Hematopoietic multipotent progenitor cell treated with erythropoietin and hydrocortisone succinate and interleukin-3 and kit ligand, for 15 days (in vitro differentiated cells): ENCODE measurements around the gene MIA2.
"Not testable (repeated sequence)": the region's sequence is repeated elsewhere in the genome, so short reads cannot be mapped to it uniquely, and the experiment has no call there.

ENCODE experiments used
- DNase-seq: peaks from one replicate; pipeline ENCODE4 v3.0.0-alpha.2; 2015; ENCODE audit warnings: low spot score

Gene MIA2

GRCh38 chr14:39233680-39234326 lies at the start of gene MIA2:
Gene MIA2 (plus strand): TSS chr14:39233915. CDS start chr14:39234115, 200 bp downstream.
- DNase-seq = no peak

GRCh38 chr14:39184628-39185255 lies 49.0 kb upstream of the MIA2 start:
- no peak for DNase-seq

- no peak for DNase-seq
Observed at GRCh38 chr14:39185256-39186049, 48.3 kb upstream of the MIA2 start.

- no peak for DNase-seq
Observed at GRCh38 chr14:39186941-39187525, 46.7 kb upstream of the MIA2 start.

GRCh38 chr14:39203659-39204606 lies 29.8 kb upstream of the MIA2 start:
- DNase-seq = no peak

- not testable (repeated sequence) for DNase-seq
Observed at GRCh38 chr14:39207430-39207829, 26.3 kb upstream of the MIA2 start.

- DNase-seq = no peak
Observed at GRCh38 chr14:39211109-39211741, 22.5 kb upstream of the MIA2 start.

GRCh38 chr14:39212034-39212433 lies 21.7 kb upstream of the MIA2 start:
- no peak for DNase-seq

GRCh38 chr14:39212693-39213092 lies 21.0 kb upstream of the MIA2 start:
- DNase-seq = no peak

GRCh38 chr14:39217214-39217879 lies 16.4 kb upstream of the MIA2 start:
- no peak for DNase-seq

- DNase-seq = no peak
Observed at GRCh38 chr14:39218171-39218769, 15.4 kb upstream of the MIA2 start.

GRCh38 chr14:39219075-39219499 lies 14.6 kb upstream of the MIA2 start:
- DNase-seq = no peak

GRCh38 chr14:39220473-39220872 lies 13.2 kb upstream of the MIA2 start:
- DNase-seq = not testable (repeated sequence)

- no peak for DNase-seq
Observed at GRCh38 chr14:39228044-39228443, 5.7 kb upstream of the MIA2 start.

- no peak for DNase-seq
Observed at GRCh38 chr14:39228509-39229221, 5.0 kb upstream of the MIA2 start.

GRCh38 chr14:39229222-39229543 lies 4.5 kb upstream of the MIA2 start:
- no peak for DNase-seq

GRCh38 chr14:39229601-39230110 lies 4.1 kb upstream of the MIA2 start:
- no peak for DNase-seq

GRCh38 chr14:39230416-39231035 lies 3.2 kb upstream of the MIA2 start:
- no peak for DNase-seq
